Mesenchymal stem cell (in vitro differentiated cells and primary cell): ENCODE measurements around the gene CELSR3.

ENCODE experiments used
- DNase-seq: peaks from one replicate; pipeline ENCODE4 v3.0.0-alpha.2; 2013
- H2AFZ ChIP-seq: one replicate; pipeline ENCODE4 v1.6.1; 2013; ENCODE audit warnings: low read depth, mild to moderate bottlenecking, control low read depth, inconsistent platforms, low read length, moderate library complexity
- H2AK5ac ChIP-seq: 2 replicates; pipeline ENCODE4 v1.6.1; 2013; ENCODE audit warnings: low read length, moderate library complexity, mild to moderate bottlenecking, inconsistent platforms; ENCODE audit not compliant: severe bottlenecking
- H2BK120ac ChIP-seq: one replicate; pipeline ENCODE4 v1.6.1; 2013; ENCODE audit warnings: low read depth, mild to moderate bottlenecking, inconsistent platforms, low read length, moderate library complexity
- H2BK12ac ChIP-seq, 2 experiments: one replicate each; pipeline ENCODE4 v1.6.1; 2013; ENCODE audit warnings: inconsistent platforms in 2 of 2, low read length in 2 of 2, mild to moderate bottlenecking in 2 of 2, moderate library complexity in 2 of 2, control low read depth in 1 of 2
- H2BK15ac ChIP-seq: one replicate; pipeline ENCODE4 v1.6.1; 2013; ENCODE audit warnings: mild to moderate bottlenecking, low read depth, inconsistent platforms; ENCODE audit not compliant: poor library complexity, severe bottlenecking
- H2BK5ac ChIP-seq: 2 replicates; pipeline ENCODE4 v1.6.1; 2013; ENCODE audit warnings: low read depth, mild to moderate bottlenecking, low read length, control low read depth, inconsistent platforms; ENCODE audit not compliant: poor library complexity, severe bottlenecking
- H3K14ac ChIP-seq, 2 experiments: one replicate each; pipeline ENCODE4 v1.6.1; 2013; ENCODE audit warnings: inconsistent platforms in 2 of 2, low read length in 2 of 2, control low read depth in 1 of 2, mild to moderate bottlenecking in 1 of 2, moderate library complexity in 1 of 2
- H3K18ac ChIP-seq, 2 experiments: one replicate each; pipeline ENCODE4 v1.6.1; 2013; ENCODE audit warnings: inconsistent platforms in 2 of 2, low read length in 2 of 2, control low read depth in 1 of 2, low read depth in 1 of 2, mild to moderate bottlenecking in 1 of 2
- H3K23ac ChIP-seq, 2 experiments: one replicate each; pipeline ENCODE4 v1.6.1; 2013; ENCODE audit warnings: inconsistent platforms in 2 of 2, low read length in 2 of 2, mild to moderate bottlenecking in 2 of 2, moderate library complexity in 2 of 2, control low read depth in 1 of 2
- H3K27ac ChIP-seq: 2 replicates; pipeline ENCODE4 v1.5.1; 2013; ENCODE audit warnings: mild to moderate bottlenecking, moderate library complexity, low read length, control low read depth, inconsistent platforms; ENCODE audit not compliant: poor library complexity, severe bottlenecking
- H3K27me3 ChIP-seq, 2 experiments: 2 replicates each; pipeline versions ENCODE4 v1.6.1 to v1.7.0; 2013; ENCODE audit warnings: low read length in 2 of 2, mild to moderate bottlenecking in 2 of 2, moderate library complexity in 2 of 2, control low read depth in 1 of 2, inconsistent platforms in 1 of 2; ENCODE audit not compliant: control insufficient read depth in 1 of 2, insufficient read depth in 1 of 2
- H3K36me3 ChIP-seq, 2 experiments: 2 replicates each; pipeline versions ENCODE4 v1.6.1 to v1.7.0; 2013; ENCODE audit warnings: low read length in 2 of 2, control low read depth in 1 of 2, inconsistent platforms in 1 of 2, low read depth in 1 of 2, mild to moderate bottlenecking in 1 of 2; ENCODE audit not compliant: insufficient read depth in 2 of 2, control insufficient read depth in 1 of 2
- H3K4ac ChIP-seq, 2 experiments: one replicate each; pipeline ENCODE4 v1.6.1; 2013; ENCODE audit warnings: inconsistent platforms in 2 of 2, low read length in 2 of 2, mild to moderate bottlenecking in 2 of 2, moderate library complexity in 2 of 2, control low read depth in 1 of 2, low read depth in 1 of 2
- H3K4me1 ChIP-seq: 2 replicates; pipeline ENCODE4 v1.6.1; 2013; ENCODE audit warnings: low read depth, low read length, control low read depth; ENCODE audit not compliant: control insufficient read depth, insufficient read depth
- H3K4me2 ChIP-seq: 2 replicates; pipeline ENCODE4 v1.6.1; 2013; ENCODE audit warnings: low read length, mild to moderate bottlenecking, inconsistent platforms; ENCODE audit not compliant: poor library complexity, severe bottlenecking
- H3K4me3 ChIP-seq, 2 experiments: 2 replicates each; pipeline versions ENCODE4 v1.5.1 to v1.7.0; 2013; ENCODE audit warnings: low read length in 2 of 2, mild to moderate bottlenecking in 2 of 2, control low read depth in 1 of 2, low read depth in 1 of 2; ENCODE audit not compliant: insufficient read depth in 1 of 2
- H3K79me1 ChIP-seq: replicated peaks from 2 replicates; pipeline ENCODE4 v1.6.1; 2013; ENCODE audit warnings: mild to moderate bottlenecking, control low read depth, low read length, inconsistent platforms; ENCODE audit not compliant: poor library complexity, severe bottlenecking
- H3K9ac ChIP-seq: 2 replicates; pipeline ENCODE4 v1.7.0; 2013; ENCODE audit warnings: mild to moderate bottlenecking, low read length, moderate library complexity
- H3K9me3 ChIP-seq: 2 replicates; pipeline ENCODE4 v1.7.0; 2013; ENCODE audit warnings: mild to moderate bottlenecking, low read length; ENCODE audit not compliant: control insufficient read depth
- H4K8ac ChIP-seq: one replicate; pipeline ENCODE4 v1.6.1; 2013; ENCODE audit warnings: inconsistent platforms, mild to moderate bottlenecking, low read length, moderate library complexity
- H4K91ac ChIP-seq: one replicate; pipeline ENCODE4 v1.6.1; 2013; ENCODE audit warnings: mild to moderate bottlenecking, low read length, inconsistent platforms
- WGBS: methylation state at CpG from one replicate; pipeline ENCODE4 v1.1.7; 2013; ENCODE audit warnings: mixed read lengths; 5-methylcytosine and 5-hydroxymethylcytosine counted together

Gene CELSR3

GRCh38 chr3:48690846-48691458 is 28.3 kb upstream of the CELSR3 start:
- peaks cover 25% of the 10 kb centered on the region for H3K79me1 ChIP-seq
- no peak overlapping the region for H2BK15ac ChIP-seq
- 79% methylated on average over 2 of the region's 2 CpGs for WGBS

GRCh38 chr3:48689384-48689783 is 26.7 kb upstream of the CELSR3 start:
- Histone ChIP-seq H3K23ac (no peak overlapping the region), H3K9me3 (no peaks in the 10 kb centered on the region), H2BK5ac (no peak overlapping the region), H3K79me1 (peaks cover 28% of the 10 kb centered on the region), H2AK5ac (no peak overlapping the region), H3K4me1 (peaks cover 27% of the 10 kb centered on the region), H4K91ac (no peak overlapping the region), H3K36me3 (peaks cover 67 to 70% of the 10 kb centered on the region in 2 experiments), H4K8ac (peak overlapping the region; percentile 12), H3K4me3 (no peak overlapping the region), H2BK15ac (no peak overlapping the region), H3K9ac (no peak overlapping the region), H2AFZ (no peak overlapping the region), H3K14ac (no peak overlapping the region), H3K4me2 (no peak overlapping the region), H3K27ac (no peak overlapping the region), H3K18ac (no peak overlapping the region), H3K27me3 (no peaks in the 10 kb centered on the region), H2BK120ac (no peak overlapping the region), H3K4ac (no peak overlapping the region), H2BK12ac (no peak overlapping the region)
- WGBS, result 98% methylated on average over 3 of the region's 5 CpGs
- DNase-seq, result no peak

More at GRCh38 chr3:48690846-48691458, 28.3 kb upstream of the CELSR3 start:
- Histone ChIP-seq H3K14ac (no peak overlapping the region), H3K23ac (peak overlapping the region in 1 of 2 experiments; percentile 77), H3K4ac (no peak overlapping the region), H3K27me3 (no peaks in the 10 kb centered on the region), H3K9me3 (no peaks in the 10 kb centered on the region), H3K18ac (no peak overlapping the region), H2BK5ac (no peak overlapping the region), H2AFZ (no peak overlapping the region), H2BK12ac (no peak overlapping the region), H3K27ac (no peak overlapping the region), H3K36me3 (peaks cover 70 to 75% of the 10 kb centered on the region in 2 experiments), H2AK5ac (no peak overlapping the region), H3K4me3 (no peak overlapping the region), H2BK120ac (no peak overlapping the region), H3K4me2 (no peak overlapping the region), H4K8ac (no peak overlapping the region), H4K91ac (no peak overlapping the region), H3K4me1 (peaks cover 25% of the 10 kb centered on the region), H3K9ac (no peak overlapping the region)
- DNase-seq, result no peak

GRCh38 chr3:48688737-48689075 is 26.0 kb upstream of the CELSR3 start:
- no peak overlapping the region for H2BK15ac ChIP-seq
- no peak overlapping the region for H2AFZ ChIP-seq
- no peaks in the 10 kb centered on the region for H3K27me3 ChIP-seq
- peaks cover 29% of the 10 kb centered on the region for H3K4me1 ChIP-seq
- H3K14ac ChIP-seq, result no peak overlapping the region
- DNase-seq, result no peak
- no peak overlapping the region for H4K91ac ChIP-seq
- no peak overlapping the region for H3K9ac ChIP-seq
- H3K79me1 ChIP-seq, result peaks cover 31% of the 10 kb centered on the region
- H3K36me3 ChIP-seq, result peaks cover 63 to 64% of the 10 kb centered on the region in 2 experiments
- WGBS, result 100% methylated on average over 3 of the region's 3 CpGs
- peak overlapping the region; percentile 0 for H4K8ac ChIP-seq
- no peak overlapping the region for H3K4ac ChIP-seq
- no peak overlapping the region for H3K23ac ChIP-seq
- no peak overlapping the region for H2BK12ac ChIP-seq
- no peak overlapping the region for H2AK5ac ChIP-seq
- no peak overlapping the region for H3K4me3 ChIP-seq
- no peaks in the 10 kb centered on the region for H3K9me3 ChIP-seq
- no peak overlapping the region for H2BK120ac ChIP-seq
- H3K18ac ChIP-seq, result no peak overlapping the region
- H3K4me2 ChIP-seq, result no peak overlapping the region
- H2BK5ac ChIP-seq, result no peak overlapping the region
- H3K27ac ChIP-seq, result no peak overlapping the region

- Histone ChIP-seq H3K4me3 (no peak overlapping the region), H3K27me3 (no peaks in the 10 kb centered on the region), H3K9me3 (no peaks in the 10 kb centered on the region), H3K4ac (no peak overlapping the region), H3K23ac (peak overlapping the region in 1 of 2 experiments; percentile 67), H3K14ac (no peak overlapping the region), H2BK120ac (no peak overlapping the region), H2BK12ac (peak overlapping the region in 1 of 2 experiments; percentile 10), H3K36me3 (peaks cover 59% of the 10 kb centered on the region in 2 experiments), H3K18ac (no peak overlapping the region), H4K8ac (peak overlapping the region; percentile 0), H3K79me1 (peaks cover 31% of the 10 kb centered on the region), H4K91ac (no peak overlapping the region), H2AFZ (no peak overlapping the region), H3K4me1 (peaks cover 33% of the 10 kb centered on the region), H2AK5ac (no peak overlapping the region), H3K4me2 (no peak overlapping the region), H3K27ac (no peak overlapping the region), H2BK15ac (no peak overlapping the region), H2BK5ac (no peak overlapping the region), H3K9ac (no peak overlapping the region)
- peak; percentile 61 for DNase-seq
- WGBS, result 93% methylated on average over 18 of the region's 18 CpGs
Measured at GRCh38 chr3:48688032-48688736, 25.5 kb upstream of the CELSR3 start.
